ACC112 (cell line): ENCODE results near the gene CREM.

Experiments
- H2AFZ ChIP-seq: fragments of 200-600 bp; sonication (generic); one replicate; pipeline ENCODE4 v1.6.0; 2017; ENCODE audit warnings: antibody characterized with exemption, low read length; ENCODE audit not compliant: unreplicated experiment
- H3K27ac ChIP-seq: fragments of 200-600 bp; sonication (generic); 2 replicates; pipeline ENCODE4 v1.5.1; 2014; ENCODE audit warnings: low read depth, mild to moderate bottlenecking, antibody characterized with exemption, low read length, moderate library complexity
- H3K27me3 ChIP-seq: fragments of 200-600 bp; sonication (generic); 2 replicates; pipeline ENCODE4 v1.6.1; 2014; ENCODE audit warnings: mild to moderate bottlenecking, antibody characterized with exemption, low read length, moderate library complexity, mixed read lengths; ENCODE audit not compliant: insufficient read depth
- H3K36me3 ChIP-seq: fragments of 200-600 bp; sonication (generic); 2 replicates; pipeline ENCODE4 v1.6.1; 2016; ENCODE audit warnings: mild to moderate bottlenecking, antibody characterized with exemption, low read length, moderate library complexity, mixed read lengths; ENCODE audit not compliant: insufficient read depth
- H3K4me1 ChIP-seq: fragments of 200-600 bp; sonication (generic); one replicate; pipeline ENCODE4 v1.6.1; 2016; ENCODE audit warnings: low read length, mixed read lengths; ENCODE audit not compliant: insufficient read depth, unreplicated experiment, control insufficient read depth
- H3K4me3 ChIP-seq: fragments of 200-600 bp; sonication (generic); 2 replicates; pipeline ENCODE4 v1.5.1; 2014; ENCODE audit warnings: mild to moderate bottlenecking, low read depth, low read length
- H3K79me2 ChIP-seq: fragments of 200-600 bp; sonication (generic); one replicate; pipeline ENCODE4 v1.6.0; 2016; ENCODE audit warnings: low read length; ENCODE audit not compliant: control insufficient read depth, unreplicated experiment, insufficient read depth

The CREM gene

DNA sequence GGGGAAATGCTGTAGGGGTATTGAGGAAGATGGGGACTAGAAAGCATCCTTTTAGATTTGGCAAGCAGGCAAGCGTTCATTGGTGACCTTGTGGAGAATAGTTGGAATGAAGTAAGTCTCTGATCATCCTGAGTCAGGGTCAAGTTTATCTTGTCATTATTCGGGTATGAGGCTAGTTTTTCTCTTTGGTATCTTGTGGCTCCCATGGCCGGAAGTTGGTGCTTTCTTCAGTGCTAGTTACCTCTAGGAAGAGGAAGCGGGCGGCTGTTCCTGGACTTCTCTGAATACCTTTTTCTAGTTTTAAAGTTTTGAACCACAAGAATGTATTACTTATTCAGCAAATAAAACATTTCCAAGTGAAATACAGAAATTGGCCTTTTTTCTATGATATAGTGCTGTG lies 9.2 kb downstream of the CREM start:
- no peaks in the 10 kb centered on the region for H3K27me3 ChIP-seq
- H3K79me2 ChIP-seq, result peaks cover 14% of the 10 kb centered on the region
- no peaks in the 10 kb centered on the region for H3K36me3 ChIP-seq
- H3K27ac ChIP-seq, result no peak overlapping the region
- H2AFZ ChIP-seq, result no peak overlapping the region
- no peak overlapping the region for H3K4me3 ChIP-seq
- H3K4me1 ChIP-seq, result no peaks in the 10 kb centered on the region

DNA sequence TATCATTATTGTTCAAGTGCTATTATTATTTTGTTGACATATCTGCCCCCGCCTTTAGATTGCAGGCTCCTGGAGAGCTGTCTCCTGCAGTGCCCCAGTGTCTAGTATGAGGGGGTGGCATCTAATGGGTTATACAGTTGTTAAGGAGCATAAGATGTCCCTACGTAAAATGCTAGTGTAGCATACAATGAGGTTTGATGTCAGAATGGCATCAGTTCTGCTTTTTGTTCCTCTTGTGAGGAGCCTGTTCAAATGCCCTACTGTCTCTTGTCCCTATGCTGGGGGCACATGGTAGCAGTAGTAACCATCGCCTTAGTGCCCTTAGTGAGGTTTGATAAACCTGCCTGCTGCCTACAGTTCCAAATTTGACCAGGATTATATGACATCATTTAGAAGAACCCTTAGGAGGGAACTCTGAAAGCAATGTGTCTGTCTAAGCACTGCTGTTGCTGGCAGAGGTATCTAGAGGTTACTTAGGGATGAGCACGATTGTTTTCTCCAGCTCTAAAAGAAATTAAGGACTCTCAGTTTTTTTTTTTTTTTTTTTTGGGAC lies 9.7 kb downstream of the CREM start:
- Histone ChIP-seq H2AFZ (no peak overlapping the region), H3K4me3 (no peak overlapping the region)

DNA sequence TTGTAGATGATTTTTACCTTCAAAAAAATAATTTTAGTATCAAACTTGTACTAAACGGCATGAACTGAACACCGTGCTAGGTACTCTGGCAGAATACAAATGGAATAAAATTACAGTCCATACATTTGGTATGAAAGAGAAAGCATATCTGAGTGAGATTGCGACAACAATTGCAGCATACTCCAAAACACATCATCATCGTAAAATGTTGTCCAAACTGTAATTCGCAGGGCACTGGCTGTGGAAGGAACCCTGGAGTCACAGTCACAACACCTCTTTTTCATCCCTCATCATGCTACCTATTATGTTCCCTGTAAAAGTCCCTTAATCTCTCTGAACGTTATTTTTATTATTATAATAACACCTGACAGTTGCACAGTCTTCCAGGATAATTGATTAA lies 13.5 kb downstream of the CREM start:
- Histone ChIP-seq H2AFZ (no peak overlapping the region), H3K27me3 (no peaks in the 10 kb centered on the region), H3K36me3 (no peaks in the 10 kb centered on the region), H3K27ac (no peak overlapping the region), H3K4me1 (no peaks in the 10 kb centered on the region), H3K4me3 (no peak overlapping the region), H3K79me2 (peaks cover 7% of the 10 kb centered on the region)

More for the DNA sequence above, 9.7 kb downstream of the CREM start:
- Histone ChIP-seq H3K79me2 (peaks cover 11% of the 10 kb centered on the region), H3K27me3 (no peaks in the 10 kb centered on the region), H3K27ac (no peak overlapping the region), H3K4me1 (no peaks in the 10 kb centered on the region), H3K36me3 (no peaks in the 10 kb centered on the region)

DNA sequence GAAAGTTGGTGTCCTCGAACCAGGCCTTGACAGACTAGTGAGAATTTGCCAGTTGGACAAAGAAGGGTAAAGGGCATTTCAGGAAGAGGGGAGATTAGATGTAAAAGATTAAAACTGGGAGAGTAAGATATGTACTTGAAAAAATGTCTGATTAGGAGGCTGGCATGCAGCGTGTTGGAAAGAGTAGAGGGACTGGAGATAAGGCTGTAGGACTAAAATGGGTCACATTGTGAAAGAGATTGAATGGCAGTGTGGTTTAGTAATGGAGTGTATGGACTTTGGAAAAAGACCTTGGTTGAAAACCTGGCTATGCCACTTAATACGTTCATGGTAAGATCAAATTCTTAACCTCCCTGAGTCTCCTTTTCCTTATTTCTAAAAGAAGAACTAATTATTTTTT lies 14.1 kb downstream of the CREM start:
- H3K4me3 ChIP-seq, result no peak overlapping the region
- no peaks in the 10 kb centered on the region for H3K4me1 ChIP-seq
- no peaks in the 10 kb centered on the region for H3K36me3 ChIP-seq
- H3K27me3 ChIP-seq, result no peaks in the 10 kb centered on the region
- peaks cover 7% of the 10 kb centered on the region for H3K79me2 ChIP-seq
- no peak overlapping the region for H3K27ac ChIP-seq
- H2AFZ ChIP-seq, result no peak overlapping the region

DNA sequence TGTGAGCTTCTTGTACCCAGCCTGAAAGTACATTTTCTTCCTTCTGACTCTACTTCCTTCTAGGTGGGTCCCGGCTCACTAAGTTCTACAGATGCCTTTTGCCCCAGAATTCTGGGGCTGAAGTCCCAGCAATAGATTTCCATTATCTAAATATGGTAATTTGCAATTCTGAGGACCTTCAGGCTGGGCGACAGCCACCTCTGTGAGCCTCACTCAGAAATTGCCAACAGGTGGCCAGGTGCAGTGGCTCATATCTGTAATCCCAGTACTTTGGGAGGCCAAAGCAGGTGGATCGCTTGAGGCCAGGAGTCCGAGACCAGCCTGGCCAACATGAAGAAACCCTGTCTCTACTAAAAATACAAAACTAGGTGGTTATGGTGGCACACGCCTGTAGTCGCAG lies 23.7 kb downstream of the CREM start:
- Histone ChIP-seq H3K27ac (no peak overlapping the region), H3K79me2 (no peaks in the 10 kb centered on the region), H3K4me1 (no peaks in the 10 kb centered on the region), H2AFZ (no peak overlapping the region), H3K4me3 (no peak overlapping the region), H3K36me3 (no peaks in the 10 kb centered on the region), H3K27me3 (no peaks in the 10 kb centered on the region)

DNA sequence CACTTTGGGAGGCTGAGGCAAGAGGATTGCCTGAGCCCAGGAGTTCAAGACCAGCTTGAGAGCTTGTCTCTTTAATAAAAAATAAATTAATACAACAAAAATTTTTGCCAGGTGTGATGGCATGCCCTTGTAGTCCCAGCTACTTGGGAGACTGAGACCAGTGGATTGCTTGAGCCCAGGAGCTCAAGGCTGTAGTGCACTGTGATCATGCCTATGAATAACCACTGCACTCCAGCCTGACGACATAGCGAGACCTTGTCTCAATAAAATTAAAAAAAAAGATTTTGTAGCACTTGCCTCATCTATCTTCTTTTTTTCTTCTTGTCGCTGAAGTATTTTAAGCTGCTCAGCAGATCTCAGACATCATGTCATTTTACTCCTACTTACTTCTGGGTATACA lies 26.3 kb downstream of the CREM start:
- Histone ChIP-seq H3K79me2 (no peaks in the 10 kb centered on the region), H2AFZ (no peak overlapping the region), H3K36me3 (no peaks in the 10 kb centered on the region), H3K27ac (no peak overlapping the region), H3K4me3 (no peak overlapping the region), H3K27me3 (no peaks in the 10 kb centered on the region), H3K4me1 (no peaks in the 10 kb centered on the region)

DNA sequence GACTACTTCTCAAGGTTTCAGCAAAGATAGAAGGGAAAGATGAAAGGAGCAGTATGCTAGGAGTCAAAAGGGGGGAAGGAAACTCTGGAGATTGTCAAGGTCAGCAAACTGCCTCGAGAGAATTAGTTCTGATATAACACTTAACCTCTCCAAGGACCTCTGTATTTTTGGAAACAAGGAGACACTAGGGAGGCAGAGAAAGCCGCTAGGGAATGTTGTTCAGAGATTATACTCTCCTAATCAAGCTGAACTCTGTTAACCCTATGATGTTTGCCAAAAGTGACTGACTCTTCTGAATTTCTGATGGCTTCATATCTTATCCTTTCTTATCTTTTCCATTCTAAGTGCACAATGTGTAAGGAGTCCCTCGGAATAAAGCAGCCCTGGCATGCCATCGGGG lies 27.1 kb downstream of the CREM start:
- no peak overlapping the region for H3K27ac ChIP-seq
- H3K4me3 ChIP-seq, result no peak overlapping the region
- H3K79me2 ChIP-seq, result no peaks in the 10 kb centered on the region
- H3K36me3 ChIP-seq, result no peaks in the 10 kb centered on the region
- H3K27me3 ChIP-seq, result no peaks in the 10 kb centered on the region
- no peaks in the 10 kb centered on the region for H3K4me1 ChIP-seq
- H2AFZ ChIP-seq, result no peak overlapping the region

DNA sequence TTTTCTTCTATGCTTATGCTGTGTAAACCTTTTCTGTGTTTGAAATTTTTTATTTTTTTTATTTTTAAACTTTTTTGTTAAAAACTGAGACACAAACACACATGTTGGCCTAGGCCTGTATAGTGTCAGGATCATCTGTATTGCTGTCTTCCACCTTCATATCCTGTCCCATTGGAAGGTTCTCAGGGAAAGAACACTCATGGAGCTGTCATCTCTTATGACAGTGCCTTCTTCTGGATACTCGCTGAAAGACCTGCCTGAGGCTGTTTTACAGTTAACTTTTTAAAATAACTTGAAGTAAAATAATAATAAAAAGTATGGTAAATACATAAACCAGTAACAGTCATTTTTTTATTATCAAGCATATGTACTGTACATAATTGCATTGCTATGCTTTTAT lies 34.1 kb downstream of the CREM start:
- Histone ChIP-seq H3K36me3 (no peaks in the 10 kb centered on the region), H3K79me2 (no peaks in the 10 kb centered on the region), H3K4me3 (no peak overlapping the region), H3K4me1 (no peaks in the 10 kb centered on the region), H3K27ac (no peak overlapping the region), H3K27me3 (no peaks in the 10 kb centered on the region), H2AFZ (no peak overlapping the region)

DNA sequence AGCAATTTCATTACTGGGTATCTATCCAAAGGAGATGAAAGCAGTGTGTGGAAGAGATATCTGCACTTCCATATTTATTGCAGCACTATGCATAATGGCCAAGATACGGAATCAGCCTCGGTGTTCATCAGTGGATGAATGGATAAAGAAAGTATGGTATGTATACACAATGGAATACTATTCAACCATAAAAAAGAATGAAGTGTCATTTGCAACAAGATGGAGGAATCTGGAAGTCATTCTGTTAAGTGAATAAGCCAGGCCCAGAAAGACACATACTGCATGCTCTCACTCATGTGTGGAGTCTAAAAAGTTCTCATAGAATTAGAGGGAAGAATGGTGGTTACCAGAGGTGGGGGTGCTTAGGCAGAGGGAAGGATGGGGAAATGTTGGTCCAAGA lies 35.3 kb downstream of the CREM start:
- Histone ChIP-seq H2AFZ (no peak overlapping the region), H3K27me3 (no peaks in the 10 kb centered on the region), H3K79me2 (no peaks in the 10 kb centered on the region), H3K4me3 (no peak overlapping the region), H3K4me1 (no peaks in the 10 kb centered on the region), H3K27ac (no peak overlapping the region), H3K36me3 (no peaks in the 10 kb centered on the region)

DNA sequence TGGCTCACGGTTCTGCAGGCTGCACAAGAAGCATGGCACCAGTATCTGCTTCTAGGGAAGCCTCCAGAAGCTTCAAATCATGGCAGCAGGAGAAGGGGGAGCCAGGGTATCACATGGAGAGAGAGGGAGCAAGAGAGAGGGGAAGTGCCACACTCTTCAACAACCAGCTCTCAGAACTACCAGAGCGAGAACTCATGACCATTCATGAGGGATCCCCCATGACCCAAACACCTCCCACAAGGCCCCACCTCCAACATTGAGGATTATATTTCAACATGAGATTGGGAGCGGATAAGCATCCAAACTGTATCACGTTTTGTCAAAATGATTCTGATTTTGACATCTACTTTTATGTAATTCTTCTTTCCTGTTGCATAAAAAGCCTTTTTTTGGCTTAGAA lies 38.5 kb downstream of the CREM start:
- no peaks in the 10 kb centered on the region for H3K79me2 ChIP-seq
- no peaks in the 10 kb centered on the region for H3K4me1 ChIP-seq
- H3K27ac ChIP-seq, result no peak overlapping the region
- H3K4me3 ChIP-seq, result no peak overlapping the region
- no peaks in the 10 kb centered on the region for H3K27me3 ChIP-seq
- H3K36me3 ChIP-seq, result no peaks in the 10 kb centered on the region
- H2AFZ ChIP-seq, result no peak overlapping the region

DNA sequence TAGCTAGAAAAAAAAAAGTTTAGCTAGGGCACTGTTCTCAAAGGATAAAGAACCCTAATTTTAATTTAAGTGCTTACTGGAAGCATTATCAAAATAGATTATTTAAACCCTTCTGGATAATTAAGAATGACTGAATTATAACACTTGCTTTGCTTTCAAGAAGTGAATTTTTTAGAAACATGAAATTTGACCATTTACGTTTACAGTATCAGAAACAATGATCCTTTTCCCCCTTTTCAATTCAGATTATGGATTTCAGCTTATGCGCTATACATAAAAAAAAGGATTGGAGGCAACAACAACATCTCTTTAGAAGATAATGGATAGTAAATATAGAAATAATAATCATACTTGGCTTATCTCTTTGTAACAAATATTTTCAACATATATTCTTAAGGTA lies 39.2 kb downstream of the CREM start:
- Histone ChIP-seq H3K36me3 (no peaks in the 10 kb centered on the region), H3K27ac (no peak overlapping the region), H3K4me3 (no peak overlapping the region), H3K4me1 (no peaks in the 10 kb centered on the region), H2AFZ (no peak overlapping the region), H3K79me2 (no peaks in the 10 kb centered on the region), H3K27me3 (no peaks in the 10 kb centered on the region)
